B cell (primary cell): ENCODE data around the gene ASTN2.

Source experiments
- CTCF ChIP-seq: fragments of 200-600 bp; IDR thresholded peaks from one replicate; pipeline ENCODE4 v1.8.0; 2022; ENCODE audit warnings: antibody characterized with exemption, mild to moderate bottlenecking
- EZH2 ChIP-seq: IDR thresholded peaks from 2 replicates; pipeline ENCODE4 v1.6.1; 2012; ENCODE audit warnings: borderline replicate concordance, low read depth, mild to moderate bottlenecking, moderate library complexity, low read length; ENCODE audit not compliant: insufficient read depth, poor library complexity, severe bottlenecking

DNA sequence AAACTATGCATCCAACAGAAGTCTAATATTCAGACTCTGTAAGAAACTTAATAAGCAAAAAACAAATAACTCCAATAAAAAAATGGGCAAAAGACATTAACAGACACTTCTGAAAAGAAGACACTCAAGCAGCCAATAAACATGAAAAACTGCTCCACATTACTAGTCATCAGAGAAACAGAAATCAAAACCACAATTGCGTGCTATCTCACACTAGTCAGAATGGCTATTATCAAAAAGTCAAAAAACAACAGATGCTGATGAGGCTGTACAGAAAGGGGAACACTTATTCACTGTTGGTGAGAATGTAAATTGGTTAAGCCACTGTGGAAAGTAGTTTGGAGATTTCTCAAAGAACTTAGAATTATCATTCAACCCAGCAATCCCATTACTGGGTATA is 829.0 kb downstream of the ASTN2 start:
- TF ChIP-seq CTCF (no peak), EZH2 (no peak)
